CD14-positive monocyte (primary cell): Measurements from ENCODE around the gene TENT4B. TPM values are rescaled to one million over a fixed set of nuclear protein-coding genes. Genes with fewer than 3 reads are reported as not detected.

ENCODE experiments used
- DNase-seq, 3 donors: peaks; one replicate each; pipeline ENCODE4 v3.0.0-alpha.2; 2011 to 2022
- H2AFZ ChIP-seq: 2 replicates; pipeline ENCODE4 v1.6.0; 2012; ENCODE audit warnings: mild to moderate bottlenecking, low read depth, low read length, inconsistent platforms; ENCODE audit not compliant: insufficient read depth, poor library complexity, severe bottlenecking
- H3K27ac ChIP-seq, 2 donors: 1 replicate in 1 of 2; 2 replicates in 1 of 2; pipeline ENCODE4 v1.5.1; 2012 to 2013; ENCODE audit warnings: low read length in 2 of 2, control low read depth in 1 of 2, inconsistent platforms in 1 of 2, low read depth in 1 of 2, mild to moderate bottlenecking in 1 of 2
- H3K27me3 ChIP-seq, 2 donors: one replicate each; pipeline versions ENCODE4 v1.6.0 to v1.6.1; 2011 to 2013; ENCODE audit warnings: low read length in 2 of 2; ENCODE audit not compliant: control insufficient read depth in 2 of 2, insufficient read depth in 2 of 2
- H3K36me3 ChIP-seq, 2 donors: replicated peaks in 1 of 2; 1 replicate in 1 of 2; 2 replicates in 1 of 2; pipeline versions ENCODE4 v1.5.1 to v1.6.1; 2012 to 2013; ENCODE audit warnings: low read length in 2 of 2, control low read depth in 1 of 2, inconsistent platforms in 1 of 2, mild to moderate bottlenecking in 1 of 2; ENCODE audit not compliant: insufficient read depth in 2 of 2, control insufficient read depth in 1 of 2
- H3K4me1 ChIP-seq, 2 donors: 1 replicate in 1 of 2; 2 replicates in 1 of 2; pipeline versions ENCODE4 v1.5.1 to v1.6.1; 2012 to 2013; ENCODE audit warnings: low read length in 2 of 2, control low read depth in 1 of 2, inconsistent platforms in 1 of 2, mild to moderate bottlenecking in 1 of 2, moderate library complexity in 1 of 2; ENCODE audit not compliant: insufficient read depth in 2 of 2, control insufficient read depth in 1 of 2
- H3K4me2 ChIP-seq: replicated peaks from 2 replicates; pipeline ENCODE3; 2012; ENCODE audit warnings: low read length, moderate library complexity, mild to moderate bottlenecking; ENCODE audit not compliant: poor library complexity, severe bottlenecking; ENCODE audit errors: extremely low read depth
- H3K4me3 ChIP-seq, 3 experiments: fragments of 200-600 bp in 1 of 3; sonication (generic) in 1 of 3; replicated peaks in 1 of 3; 1 replicate in 2 of 3; 2 replicates in 1 of 3; pipeline ENCODE4 v1.5.1; 2011 to 2013; ENCODE audit warnings: low read length in 3 of 3, mild to moderate bottlenecking in 3 of 3, control low read depth in 2 of 3, low read depth in 2 of 3, inconsistent platforms in 1 of 3, moderate library complexity in 1 of 3
- H3K79me2 ChIP-seq: 2 replicates; pipeline ENCODE4 v1.6.0; 2012; ENCODE audit warnings: mild to moderate bottlenecking, control low read depth, inconsistent platforms, low read length, moderate library complexity; ENCODE audit not compliant: insufficient read depth
- H3K9ac ChIP-seq: 2 replicates; pipeline ENCODE4 v1.6.0; 2017; ENCODE audit warnings: low read length, mild to moderate bottlenecking; ENCODE audit not compliant: insufficient read depth, poor library complexity, severe bottlenecking
- H3K9me3 ChIP-seq, 2 donors: replicated peaks in 1 of 2; 1 replicate in 1 of 2; 2 replicates in 1 of 2; pipeline versions ENCODE4 v1.5.1 to v1.6.1; 2012 to 2013; ENCODE audit warnings: low read length in 2 of 2, control low read depth in 1 of 2; ENCODE audit not compliant: control insufficient read depth in 1 of 2, insufficient read depth in 1 of 2
- H4K20me1 ChIP-seq: 2 replicates; pipeline ENCODE4 v1.6.0; 2012; ENCODE audit warnings: mild to moderate bottlenecking, low read length, control low read depth, moderate library complexity; ENCODE audit not compliant: insufficient read depth
- H3K27ac Mint-ChIP-seq, 7 donors: one replicate each; pipeline ENCODE4 v1.8.0; 2020; ENCODE audit warnings: mild to moderate bottlenecking in 7 of 7, mixed read lengths in 7 of 7, moderate library complexity in 6 of 7, inconsistent platforms in 2 of 7
- H3K27me3 Mint-ChIP-seq, 3 donors: one replicate each; pipeline ENCODE4 v1.8.0; 2021 to 2022; ENCODE audit warnings: low read depth in 3 of 3, mild to moderate bottlenecking in 3 of 3, mixed read lengths in 3 of 3, moderate library complexity in 3 of 3, inconsistent platforms in 1 of 3
- H3K36me3 Mint-ChIP-seq, 2 donors: one replicate each; pipeline ENCODE4 v1.8.0; 2020; ENCODE audit warnings: mixed read lengths in 2 of 2, inconsistent platforms in 1 of 2, mild to moderate bottlenecking in 1 of 2
- H3K4me1 Mint-ChIP-seq: one replicate; pipeline ENCODE4 v1.8.0; 2020; ENCODE audit warnings: mild to moderate bottlenecking, mixed read lengths
- H3K4me3 Mint-ChIP-seq, 2 donors: one replicate each; pipeline ENCODE4 v1.8.0; 2020; ENCODE audit warnings: mild to moderate bottlenecking in 2 of 2, mixed read lengths in 2 of 2, moderate library complexity in 1 of 2
- H3K9me3 Mint-ChIP-seq, 7 donors: one replicate each; pipeline ENCODE4 v1.8.0; 2020 to 2022; ENCODE audit warnings: mixed read lengths in 7 of 7, mild to moderate bottlenecking in 6 of 7, moderate library complexity in 6 of 7, inconsistent platforms in 2 of 7
- CTCF ChIP-seq: fragments of 200-600 bp; IDR thresholded peaks from one replicate; pipeline ENCODE4 v1.8.0; 2022; ENCODE audit warnings: antibody characterized with exemption, mild to moderate bottlenecking
- WGBS: methylation state at CpG from one replicate; pipeline ENCODE4 v1.1.5; 2013; ENCODE audit warnings: missing lambda C conversion rate; ENCODE audit not compliant: insufficient coverage; 5-methylcytosine and 5-hydroxymethylcytosine counted together
- intact Hi-C, 2 donors: fragments of 100-400 bp; cut with micrococcal nuclease; formaldehyde crosslinking; loops; one replicate each; pipeline versions ENCODE4 v1.15.0 to v1.15.1; 2023
- polyA plus RNA-seq, 3 donors: library from polyadenylated mRNA; depleted of rRNA in 1 of 3; unstranded in 2 of 3; stranded (reverse) in 1 of 3; fragments of 300-500 nt in 2 of 3; fragments of >200 nt in 1 of 3; fragmentation: Illumina TruSeq in 2 of 3; gene quantifications; 1 replicate in 2 of 3; 2 replicates in 1 of 3; pipeline ENCODE4 v1.2.3, GENCODE V29; 2012 to 2021

Gene TENT4B
- polyA plus RNA-seq, 3 donors, result 1.4 to 9.0 (median 1.7) TPM

GRCh38 chr16:50268352-50268751, 115.2 kb downstream of the TENT4B start:
- Histone ChIP-seq H2AFZ (no peak overlapping the region), H3K4me2 (peak overlapping the region; percentile 95), H3K27ac (peak overlapping the region in 1 of 2 donors; percentile 97), H3K27me3 (no peaks in the 10 kb centered on the region), H3K4me3 (peak overlapping the region in 1 of 3 experiments; percentile 80), H3K79me2 (peaks cover 84% of the 10 kb centered on the region), H4K20me1 (no peaks in the 10 kb centered on the region), H3K9ac (peak overlapping the region; percentile 86), H3K36me3 (no peaks in the 10 kb centered on the region), H3K4me1 (peaks cover 87 to 95% of the 10 kb centered on the region in 2 donors), H3K9me3 (no peaks in the 10 kb centered on the region)
- 87% methylated on average over 3 of the region's 5 CpGs for WGBS
- Mint-ChIP-seq H3K27me3 (no peaks in the 10 kb centered on the region), H3K4me3 (peak overlapping the region; percentile 15 to 44), H3K4me1 (peaks cover 90% of the 10 kb centered on the region), H3K9me3 (peaks cover 0 to 3% (median 0%) of the 10 kb centered on the region in 7 donors), H3K27ac (peak overlapping the region in 5 of 7 donors; percentile 25 to 85 (median 66)), H3K36me3 (peaks cover 12 to 21% of the 10 kb centered on the region in 2 donors)
- TF ChIP-seq CTCF, result no peak
- no peak for DNase-seq
- intact Hi-C loops, result loop anchor here in 1 of 2 donors (10.0 kb wide), 1 partner anchor 234 kb away; no protein-coding TSS in a partner anchor

GRCh38 chr16:50269061-50269705, 116.1 kb downstream of the TENT4B start:
- no peaks in the 10 kb centered on the region for H3K36me3 ChIP-seq
- intact Hi-C loops, result loop anchor here in 1 of 2 donors (10.0 kb wide), 1 partner anchor 234 kb away; no protein-coding TSS in a partner anchor
- no peak overlapping the region for H2AFZ ChIP-seq
- no peak for DNase-seq
- H3K4me3 ChIP-seq, result no peak overlapping the region
- 96% methylated on average over 12 of the region's 13 CpGs for WGBS
- no peak for TF ChIP-seq CTCF
- Mint-ChIP-seq H3K27ac (peak overlapping the region in 5 of 7 donors; percentile 9 to 83 (median 63)), H3K27me3 (no peaks in the 10 kb centered on the region), H3K9me3 (peaks cover 0 to 3% (median 0%) of the 10 kb centered on the region in 7 donors), H3K4me1 (peaks cover 95% of the 10 kb centered on the region), H3K4me3 (no peak overlapping the region), H3K36me3 (peaks cover 14 to 23% of the 10 kb centered on the region in 2 donors)
- no peak overlapping the region for H3K4me2 ChIP-seq
- H3K79me2 ChIP-seq, result peaks cover 92% of the 10 kb centered on the region
- no peak overlapping the region for H3K9ac ChIP-seq
- peaks cover 93 to 99% of the 10 kb centered on the region in 2 donors for H3K4me1 ChIP-seq
- H3K27me3 ChIP-seq, result no peaks in the 10 kb centered on the region
- peak overlapping the region in 1 of 2 donors; percentile 4 for H3K27ac ChIP-seq
- no peaks in the 10 kb centered on the region for H4K20me1 ChIP-seq
- H3K9me3 ChIP-seq, result no peaks in the 10 kb centered on the region
